KMS-11 (cell line): ENCODE measurements around the gene RAI1.

Source experiments
- H2AFZ ChIP-seq: fragments of 200-600 bp; sonication (generic); 2 replicates; pipeline ENCODE4 v1.6.1; 2016; ENCODE audit warnings: antibody characterized with exemption, mixed run types, low read depth
- H3K27ac ChIP-seq: fragments of 200-600 bp; sonication (generic); 2 replicates; pipeline ENCODE4 v1.6.1; 2016; ENCODE audit warnings: mild to moderate bottlenecking, mixed run types
- H3K27me3 ChIP-seq: fragments of 200-600 bp; sonication (generic); 2 replicates; pipeline ENCODE4 v1.6.1; 2017; ENCODE audit warnings: mild to moderate bottlenecking, low read depth, mixed run types, moderate library complexity; ENCODE audit not compliant: insufficient read depth
- H3K36me3 ChIP-seq: fragments of 200-600 bp; sonication (generic); 2 replicates; pipeline ENCODE4 v1.6.1; 2017; ENCODE audit warnings: mild to moderate bottlenecking, mixed run types; ENCODE audit not compliant: insufficient read depth
- H3K4me1 ChIP-seq: fragments of 200-600 bp; sonication (generic); 2 replicates; pipeline ENCODE4 v1.6.1; 2016; ENCODE audit warnings: mild to moderate bottlenecking, low read depth, mixed run types; ENCODE audit not compliant: poor library complexity, severe bottlenecking
- H3K4me2 ChIP-seq: fragments of 200-600 bp; sonication (generic); 2 replicates; pipeline ENCODE4 v1.7.0; 2016; ENCODE audit warnings: mild to moderate bottlenecking, mixed run types
- H3K4me3 ChIP-seq: fragments of 200-600 bp; sonication (generic); IDR thresholded peaks from 2 replicates; pipeline ENCODE4 v1.6.1; 2017; ENCODE audit warnings: low read depth, low read length, mixed read lengths; ENCODE audit not compliant: insufficient read depth
- H3K79me2 ChIP-seq: fragments of 200-600 bp; sonication (generic); 2 replicates; pipeline ENCODE4 v1.6.1; 2016; ENCODE audit warnings: low read depth, mixed run types; ENCODE audit not compliant: insufficient read depth
- H3K9ac ChIP-seq: fragments of 200-600 bp; sonication (generic); 2 replicates; pipeline ENCODE4 v1.6.1; 2016; ENCODE audit warnings: mild to moderate bottlenecking, mixed run types
- H4K20me1 ChIP-seq: fragments of 200-600 bp; sonication (generic); 2 replicates; pipeline ENCODE4 v1.6.1; 2016; ENCODE audit warnings: mild to moderate bottlenecking, mixed run types; ENCODE audit not compliant: insufficient read depth
- TF ChIP-seq, protein P1 (sequence below): fragments of 200-600 bp; sonication (generic); conservative IDR thresholded peaks from 2 replicates; pipeline ENCODE4 v1.6.1; 2017; ENCODE audit warnings: low read depth, mild to moderate bottlenecking, antibody characterized with exemption, low read length, moderate library complexity, mixed read lengths

RAI1 gene

DNA sequence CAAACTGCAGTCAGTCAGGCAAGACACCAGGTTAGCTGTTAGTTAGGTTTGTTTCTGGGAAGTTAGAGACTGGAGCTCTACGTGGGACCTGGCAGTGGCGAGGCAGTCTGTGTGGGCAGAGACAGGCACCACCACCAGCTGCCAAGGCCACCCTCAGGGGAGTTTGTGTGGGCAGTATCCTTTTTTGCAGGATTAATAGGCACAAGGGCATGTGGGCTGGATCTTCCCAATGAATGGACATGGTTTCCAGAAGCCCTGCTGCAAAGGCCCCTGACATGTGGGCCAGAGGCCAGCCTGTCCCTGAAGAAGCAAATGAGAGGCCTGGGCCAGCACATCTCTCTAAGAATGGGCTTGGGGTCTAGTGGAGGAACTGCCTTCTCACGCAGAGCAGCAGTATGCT, 174.7 kb downstream of the RAI1 start:
- H3K36me3 ChIP-seq = no peaks in the 10 kb centered on the region
- TF ChIP-seq, protein P1, sequence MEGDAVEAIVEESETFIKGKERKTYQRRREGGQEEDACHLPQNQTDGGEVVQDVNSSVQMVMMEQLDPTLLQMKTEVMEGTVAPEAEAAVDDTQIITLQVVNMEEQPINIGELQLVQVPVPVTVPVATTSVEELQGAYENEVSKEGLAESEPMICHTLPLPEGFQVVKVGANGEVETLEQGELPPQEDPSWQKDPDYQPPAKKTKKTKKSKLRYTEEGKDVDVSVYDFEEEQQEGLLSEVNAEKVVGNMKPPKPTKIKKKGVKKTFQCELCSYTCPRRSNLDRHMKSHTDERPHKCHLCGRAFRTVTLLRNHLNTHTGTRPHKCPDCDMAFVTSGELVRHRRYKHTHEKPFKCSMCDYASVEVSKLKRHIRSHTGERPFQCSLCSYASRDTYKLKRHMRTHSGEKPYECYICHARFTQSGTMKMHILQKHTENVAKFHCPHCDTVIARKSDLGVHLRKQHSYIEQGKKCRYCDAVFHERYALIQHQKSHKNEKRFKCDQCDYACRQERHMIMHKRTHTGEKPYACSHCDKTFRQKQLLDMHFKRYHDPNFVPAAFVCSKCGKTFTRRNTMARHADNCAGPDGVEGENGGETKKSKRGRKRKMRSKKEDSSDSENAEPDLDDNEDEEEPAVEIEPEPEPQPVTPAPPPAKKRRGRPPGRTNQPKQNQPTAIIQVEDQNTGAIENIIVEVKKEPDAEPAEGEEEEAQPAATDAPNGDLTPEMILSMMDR = no peak
- no peak overlapping the region for H3K4me3 ChIP-seq
- H4K20me1 ChIP-seq = no peaks in the 10 kb centered on the region
- H3K9ac ChIP-seq = no peak overlapping the region
- H3K79me2 ChIP-seq = no peaks in the 10 kb centered on the region
- H2AFZ ChIP-seq = no peak overlapping the region
- H3K27me3 ChIP-seq = no peaks in the 10 kb centered on the region
- no peak overlapping the region for H3K4me2 ChIP-seq
- no peak overlapping the region for H3K27ac ChIP-seq
- peaks cover 52% of the 10 kb centered on the region for H3K4me1 ChIP-seq

DNA sequence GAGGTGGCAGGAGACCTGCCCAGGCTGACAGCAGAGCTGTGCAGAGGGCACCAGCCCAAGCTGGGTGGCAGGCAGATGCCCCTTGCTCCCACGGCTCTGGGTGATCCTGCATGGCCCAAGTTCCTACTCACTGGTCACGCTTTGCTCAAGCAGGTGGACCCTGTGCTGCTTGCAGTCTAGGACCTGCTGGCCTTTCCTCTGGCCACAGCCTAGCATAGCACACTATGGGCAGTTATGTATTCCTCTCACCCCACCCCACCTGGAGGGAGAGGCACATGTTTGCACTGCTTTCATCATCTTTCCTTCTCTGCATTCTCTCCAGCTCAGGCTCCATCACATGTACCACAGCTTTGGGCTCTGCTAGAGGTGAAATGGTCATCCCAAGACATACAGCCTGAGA, 175.1 kb downstream of the RAI1 start:
- H3K9ac ChIP-seq = no peak overlapping the region
- H3K4me3 ChIP-seq = no peak overlapping the region
- H3K36me3 ChIP-seq = no peaks in the 10 kb centered on the region
- H3K27me3 ChIP-seq = no peaks in the 10 kb centered on the region
- H3K4me2 ChIP-seq = no peak overlapping the region
- H4K20me1 ChIP-seq = no peaks in the 10 kb centered on the region
- H3K4me1 ChIP-seq = peaks cover 48% of the 10 kb centered on the region
- H3K79me2 ChIP-seq = no peaks in the 10 kb centered on the region
- no peak overlapping the region for H2AFZ ChIP-seq
- H3K27ac ChIP-seq = no peak overlapping the region
- TF ChIP-seq, protein P1 = no peak

DNA sequence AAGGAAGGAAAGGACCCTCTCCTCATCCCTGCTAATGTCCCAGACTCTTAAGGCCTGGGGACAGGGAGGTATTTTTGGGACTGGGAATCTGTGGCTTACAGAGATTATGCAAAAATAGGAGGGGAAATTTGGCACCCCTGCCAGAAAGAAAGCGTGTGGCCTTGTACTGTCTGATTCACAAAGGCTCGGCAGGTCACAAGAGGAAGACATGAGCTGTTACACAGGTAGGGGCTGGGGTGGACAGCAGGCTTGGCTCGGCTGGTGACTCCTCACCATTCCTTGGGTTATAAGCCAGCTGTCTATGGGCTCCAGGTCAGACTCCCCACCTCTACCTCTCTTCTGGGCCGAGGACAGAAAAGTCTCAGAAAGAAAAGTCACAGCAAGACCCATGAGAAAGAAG, 176.2 kb downstream of the RAI1 start:
- TF ChIP-seq, protein P1 = no peak
- no peaks in the 10 kb centered on the region for H3K36me3 ChIP-seq
- no peak overlapping the region for H3K4me2 ChIP-seq
- peaks cover 41% of the 10 kb centered on the region for H3K4me1 ChIP-seq
- H3K4me3 ChIP-seq = no peak overlapping the region
- no peak overlapping the region for H2AFZ ChIP-seq
- no peak overlapping the region for H3K9ac ChIP-seq
- no peaks in the 10 kb centered on the region for H3K27me3 ChIP-seq
- no peak overlapping the region for H3K27ac ChIP-seq
- H3K79me2 ChIP-seq = no peaks in the 10 kb centered on the region
- no peaks in the 10 kb centered on the region for H4K20me1 ChIP-seq

DNA sequence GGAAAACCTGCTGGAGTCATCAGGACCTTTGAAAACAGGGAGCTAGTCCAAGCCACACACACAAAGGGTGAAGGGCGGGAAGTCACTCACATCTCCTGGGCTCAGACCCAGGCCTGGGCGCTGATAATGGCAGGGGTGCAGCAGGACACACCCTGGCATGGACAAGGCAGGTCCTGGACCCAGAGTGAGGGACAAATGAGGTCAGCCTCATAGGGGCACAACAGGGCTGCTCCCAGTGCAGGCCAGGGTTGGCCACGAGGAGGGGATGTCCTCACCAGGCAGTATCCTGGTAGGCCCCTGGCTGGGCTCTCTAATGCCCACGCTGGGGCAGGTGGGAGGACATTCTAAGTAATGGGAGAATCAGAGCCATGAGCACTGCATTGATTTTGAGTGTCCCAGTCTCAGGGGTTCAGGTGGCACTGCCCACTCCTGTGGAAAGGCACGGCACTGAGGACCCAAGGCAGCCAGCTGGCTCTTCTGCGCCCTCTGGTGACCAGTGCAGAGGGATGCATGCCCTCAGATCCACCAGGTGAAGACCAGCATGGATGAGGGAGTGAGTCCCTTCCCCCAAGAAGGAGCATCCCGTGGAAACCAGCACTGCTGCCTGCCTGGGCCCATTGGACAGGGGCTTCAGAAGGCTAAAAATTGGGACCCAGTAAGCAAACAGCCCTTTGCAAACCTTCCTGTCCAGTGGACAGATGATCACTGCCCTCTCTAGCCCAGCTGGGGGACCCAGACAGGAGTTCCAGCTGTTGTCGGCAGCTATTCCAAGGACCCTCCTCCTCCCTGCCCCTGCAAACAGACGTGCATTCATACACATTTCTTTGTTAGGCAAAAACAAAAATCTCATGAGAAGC, 178.9 kb downstream of the RAI1 start:
- Histone ChIP-seq H3K4me2 (no peak overlapping the region; the same call in 1 of the 2 replicates), H3K4me1 (peaks cover 29% of the 10 kb centered on the region)
- TF ChIP-seq, protein P1 = peak; percentile 87

More for the DNA sequence above, 178.9 kb downstream of the RAI1 start:
- Histone ChIP-seq H3K9ac (no peak overlapping the region), H3K27me3 (no peaks in the 10 kb centered on the region), H3K79me2 (no peaks in the 10 kb centered on the region), H3K36me3 (no peaks in the 10 kb centered on the region), H3K4me3 (no peak overlapping the region), H2AFZ (no peak overlapping the region), H4K20me1 (no peaks in the 10 kb centered on the region), H3K27ac (no peak overlapping the region)
